Astrocyte (in vitro differentiated cells and primary cell): Measurements from ENCODE around the gene DGKZ.

Experiments used
- EZH2 ChIP-seq: IDR thresholded peaks from 2 replicates; pipeline ENCODE4 v1.6.1; 2012; ENCODE audit warnings: mild to moderate bottlenecking, low read length, inconsistent platforms; ENCODE audit not compliant: insufficient read depth
- TF ChIP-seq, protein P1 (sequence below): IDR thresholded peaks from 2 replicates; pipeline ENCODE4 v1.5.1; 2011; ENCODE audit warnings: low read depth, mild to moderate bottlenecking, inconsistent platforms, low read length, moderate library complexity; ENCODE audit not compliant: insufficient read depth

DNA sequence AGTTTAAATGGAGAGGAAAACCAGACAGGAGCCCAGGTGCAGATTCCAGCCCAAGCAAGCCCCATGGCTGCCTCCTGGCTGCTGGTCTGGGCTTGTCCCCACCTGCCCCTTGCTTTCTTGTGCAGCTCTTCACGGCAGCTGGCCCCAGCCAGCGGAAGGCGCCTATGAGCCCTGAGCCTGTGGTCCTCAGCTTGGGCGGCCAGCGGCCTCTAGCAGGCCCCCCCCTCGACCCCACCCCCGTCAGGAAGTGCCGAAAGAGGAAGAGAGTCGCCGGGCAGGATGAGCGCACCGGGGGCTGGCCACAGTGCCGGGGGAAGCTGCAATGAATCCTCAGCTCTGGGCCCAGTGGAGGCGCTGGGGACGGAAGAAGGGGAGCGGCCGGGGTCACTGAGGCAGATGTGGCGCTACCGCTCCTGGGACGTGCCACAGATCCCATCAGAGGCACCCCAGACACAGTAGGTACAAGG, 2.1 kb upstream of the DGKZ start:
- TF ChIP-seq, protein P1, sequence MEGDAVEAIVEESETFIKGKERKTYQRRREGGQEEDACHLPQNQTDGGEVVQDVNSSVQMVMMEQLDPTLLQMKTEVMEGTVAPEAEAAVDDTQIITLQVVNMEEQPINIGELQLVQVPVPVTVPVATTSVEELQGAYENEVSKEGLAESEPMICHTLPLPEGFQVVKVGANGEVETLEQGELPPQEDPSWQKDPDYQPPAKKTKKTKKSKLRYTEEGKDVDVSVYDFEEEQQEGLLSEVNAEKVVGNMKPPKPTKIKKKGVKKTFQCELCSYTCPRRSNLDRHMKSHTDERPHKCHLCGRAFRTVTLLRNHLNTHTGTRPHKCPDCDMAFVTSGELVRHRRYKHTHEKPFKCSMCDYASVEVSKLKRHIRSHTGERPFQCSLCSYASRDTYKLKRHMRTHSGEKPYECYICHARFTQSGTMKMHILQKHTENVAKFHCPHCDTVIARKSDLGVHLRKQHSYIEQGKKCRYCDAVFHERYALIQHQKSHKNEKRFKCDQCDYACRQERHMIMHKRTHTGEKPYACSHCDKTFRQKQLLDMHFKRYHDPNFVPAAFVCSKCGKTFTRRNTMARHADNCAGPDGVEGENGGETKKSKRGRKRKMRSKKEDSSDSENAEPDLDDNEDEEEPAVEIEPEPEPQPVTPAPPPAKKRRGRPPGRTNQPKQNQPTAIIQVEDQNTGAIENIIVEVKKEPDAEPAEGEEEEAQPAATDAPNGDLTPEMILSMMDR = no peak
- no peak for TF ChIP-seq EZH2
